Measurements from ENCODE around the gene PSAPL1. TPM values are rescaled to one million over a fixed set of nuclear protein-coding genes. Genes with fewer than 3 reads are reported as not detected.

Gene PSAPL1
- total RNA-seq, 2 donors from 2014 or later: not detected

DNA sequence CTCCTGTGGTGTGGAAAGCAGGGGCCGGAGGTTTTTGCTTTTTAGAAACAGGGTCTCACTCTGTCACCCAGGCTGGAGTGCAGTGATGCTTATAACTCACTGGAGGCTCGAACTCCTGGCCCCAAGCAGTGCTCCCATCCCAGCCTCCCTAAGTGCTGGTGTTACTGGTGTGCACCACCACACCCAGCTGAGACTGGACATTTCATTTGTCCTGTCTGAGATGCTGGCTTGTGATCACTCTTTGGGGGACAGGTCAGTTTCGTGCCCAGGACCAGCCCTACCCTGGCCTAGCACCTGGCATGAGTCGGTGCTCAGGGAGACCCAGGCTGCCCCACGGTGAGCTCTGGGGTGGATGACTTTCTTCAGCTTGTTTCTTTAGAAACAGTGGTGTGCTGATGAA is 11.3 kb downstream of the PSAPL1 start:
- intact Hi-C loops (cut with DNase I, micrococcal nuclease): no loop called here
- ATAC-seq (no peak), DNase-seq (no peak)

DNA sequence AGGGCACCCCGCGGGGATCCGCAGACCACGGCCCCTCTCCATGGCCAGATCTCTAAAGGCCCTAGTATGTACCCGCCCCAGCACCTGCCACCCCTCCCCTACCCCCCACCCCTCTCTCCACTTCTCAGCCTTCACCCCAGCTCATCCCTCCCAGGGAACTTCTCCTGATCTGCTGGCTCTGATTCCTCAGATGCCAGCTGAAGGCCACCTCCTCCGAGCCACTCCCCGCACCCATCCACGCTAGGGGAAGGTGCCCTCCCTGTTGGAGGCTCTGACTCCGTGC is 11.9 kb downstream of the PSAPL1 start:
- intact Hi-C loops (cut with DNase I, micrococcal nuclease): no loop called here
- no peak for ATAC-seq
- no peak for DNase-seq

DNA sequence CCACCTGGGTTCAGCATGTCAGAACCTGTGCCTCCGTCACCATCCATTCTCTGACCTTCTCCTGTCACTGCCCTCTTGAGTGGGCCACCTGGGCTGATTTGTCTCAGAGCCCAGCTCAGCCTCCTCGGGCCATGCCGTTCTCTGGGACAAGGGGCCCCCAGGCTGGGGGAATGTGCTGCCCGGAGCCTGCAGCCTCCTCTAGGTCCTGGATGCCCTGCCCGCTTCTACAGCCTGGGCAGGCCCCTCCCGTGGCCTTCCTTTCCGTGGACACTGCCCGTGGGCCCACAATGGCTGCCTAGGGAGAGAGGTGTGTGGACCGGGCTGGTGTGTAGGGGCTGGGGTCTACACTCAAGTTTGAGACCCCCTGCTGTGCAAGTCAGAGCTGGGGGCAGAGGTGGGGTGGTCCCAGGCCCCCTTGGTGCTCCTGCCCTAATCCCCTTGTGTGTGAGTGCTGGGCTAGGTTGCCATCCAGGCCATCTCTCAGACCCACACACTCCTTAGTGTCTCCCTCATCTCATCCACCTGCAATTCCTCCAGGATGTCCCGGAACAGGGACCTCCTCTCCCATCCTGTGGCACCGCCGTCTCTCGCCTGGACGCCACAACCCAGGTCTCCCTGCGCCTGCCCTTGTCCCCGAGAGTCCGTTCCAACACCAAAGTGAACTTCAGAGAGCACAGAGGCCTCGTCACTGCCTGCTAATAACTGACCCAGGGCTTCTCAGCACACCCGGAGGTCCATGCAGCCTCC is 12.4 kb downstream of the PSAPL1 start:
- peak in 1 of 2 donors; percentile 15 for DNase-seq
- intact Hi-C loops (cut with DNase I, micrococcal nuclease): no loop called here
- no peak for ATAC-seq

DNA sequence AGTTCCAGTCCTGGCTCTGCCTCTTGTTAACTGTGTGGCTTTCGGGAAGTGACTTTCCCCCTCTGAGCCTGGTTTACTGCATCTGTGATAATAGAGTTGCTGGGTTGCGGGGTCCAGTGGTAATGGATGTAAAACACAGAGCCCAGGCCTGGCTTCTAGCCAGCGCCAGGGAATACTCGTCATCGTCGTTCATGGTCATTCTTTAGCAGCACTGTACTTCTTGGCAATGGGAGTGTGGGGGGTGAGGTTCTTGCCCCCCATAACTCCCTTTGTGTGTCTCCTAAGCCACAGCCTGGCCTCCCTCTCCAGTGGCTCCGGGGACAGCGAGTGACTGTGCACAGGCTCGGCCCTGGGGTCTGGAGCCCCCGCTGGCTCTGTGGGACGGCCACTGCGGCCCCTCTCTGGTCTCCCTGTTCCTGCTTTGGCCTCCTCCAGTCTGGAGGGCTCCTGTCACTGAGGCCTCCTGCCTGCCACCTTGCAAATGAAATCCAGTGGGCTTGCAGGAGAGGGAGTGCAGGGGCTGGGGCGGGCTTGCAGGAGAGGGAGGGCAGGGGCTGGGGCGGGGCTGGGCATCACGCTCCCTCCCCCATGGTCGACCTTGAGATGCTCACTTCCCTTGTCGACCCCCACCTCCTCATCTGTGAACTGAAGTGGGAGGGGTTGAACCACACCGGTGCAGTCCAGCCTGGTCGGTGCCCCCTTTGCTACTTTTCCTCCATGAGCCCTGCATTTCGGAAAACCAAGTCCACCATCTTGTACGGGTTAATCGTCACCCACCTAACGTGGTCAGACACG is 13.2 kb downstream of the PSAPL1 start:
- DNase-seq: peak in 1 of 2 donors; percentile 10
- ATAC-seq: no peak
- intact Hi-C loops (cut with DNase I, micrococcal nuclease): no loop called here

DNA sequence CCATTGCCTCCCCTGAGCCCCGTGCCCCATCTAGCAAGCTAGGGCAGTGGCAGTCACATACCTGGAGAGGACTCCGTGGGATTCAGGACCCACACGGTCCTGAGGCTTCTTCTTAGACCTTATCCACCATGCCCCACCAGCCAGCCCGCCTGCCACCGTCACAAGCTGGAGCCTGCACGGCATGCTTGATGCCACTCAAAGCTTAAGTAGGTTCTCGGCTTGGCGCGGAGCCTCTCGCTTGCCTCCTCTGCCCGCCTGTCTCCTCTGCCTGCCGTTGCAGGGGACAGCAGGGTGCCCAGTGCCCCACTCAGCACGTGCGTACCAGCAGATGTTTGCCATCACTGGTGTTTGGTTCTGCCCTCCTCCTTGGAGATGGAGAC is 14.1 kb downstream of the PSAPL1 start:
- DNase-seq (peak in 1 of 2 donors; percentile 16), ATAC-seq (no peak)
- intact Hi-C loops (cut with DNase I, micrococcal nuclease): no loop called here

DNA sequence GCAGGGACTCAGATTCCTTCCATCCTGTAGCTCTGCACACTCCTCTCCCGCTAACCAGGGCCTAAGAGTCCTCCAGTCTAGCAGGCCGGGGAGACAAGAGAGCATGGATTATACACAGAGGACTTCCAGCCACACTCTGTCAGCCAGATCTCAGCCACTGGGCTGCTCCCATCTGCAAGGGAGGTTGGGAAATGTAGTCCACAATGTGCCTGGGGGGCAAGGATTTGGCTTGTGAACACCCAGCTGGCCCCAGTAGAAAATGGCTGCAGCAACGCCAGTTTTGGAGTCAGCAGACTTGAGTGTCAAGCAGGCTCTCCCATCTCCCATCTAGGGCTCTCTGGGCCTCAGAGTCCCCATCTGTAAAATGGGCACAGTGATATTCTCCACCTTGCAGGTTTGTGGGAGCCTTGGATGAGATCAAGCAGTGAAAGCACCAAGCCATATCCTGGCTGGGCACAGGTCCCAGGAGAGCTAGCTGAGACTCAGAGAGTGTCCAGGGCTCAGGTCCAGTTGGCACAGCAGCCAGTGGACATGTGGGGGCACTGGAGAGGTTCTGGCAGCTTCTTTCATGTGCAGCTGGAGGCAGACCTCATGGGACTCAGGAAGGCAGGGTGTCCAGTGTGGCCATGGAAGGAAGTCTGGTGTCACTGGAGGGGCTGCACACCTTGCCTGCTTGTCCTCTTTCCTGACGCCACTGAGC is 14.6 kb downstream of the PSAPL1 start:
- intact Hi-C loops (cut with DNase I, micrococcal nuclease): no loop called here
- ATAC-seq (no peak), DNase-seq (peak in 1 of 2 donors; percentile 2)

DNA sequence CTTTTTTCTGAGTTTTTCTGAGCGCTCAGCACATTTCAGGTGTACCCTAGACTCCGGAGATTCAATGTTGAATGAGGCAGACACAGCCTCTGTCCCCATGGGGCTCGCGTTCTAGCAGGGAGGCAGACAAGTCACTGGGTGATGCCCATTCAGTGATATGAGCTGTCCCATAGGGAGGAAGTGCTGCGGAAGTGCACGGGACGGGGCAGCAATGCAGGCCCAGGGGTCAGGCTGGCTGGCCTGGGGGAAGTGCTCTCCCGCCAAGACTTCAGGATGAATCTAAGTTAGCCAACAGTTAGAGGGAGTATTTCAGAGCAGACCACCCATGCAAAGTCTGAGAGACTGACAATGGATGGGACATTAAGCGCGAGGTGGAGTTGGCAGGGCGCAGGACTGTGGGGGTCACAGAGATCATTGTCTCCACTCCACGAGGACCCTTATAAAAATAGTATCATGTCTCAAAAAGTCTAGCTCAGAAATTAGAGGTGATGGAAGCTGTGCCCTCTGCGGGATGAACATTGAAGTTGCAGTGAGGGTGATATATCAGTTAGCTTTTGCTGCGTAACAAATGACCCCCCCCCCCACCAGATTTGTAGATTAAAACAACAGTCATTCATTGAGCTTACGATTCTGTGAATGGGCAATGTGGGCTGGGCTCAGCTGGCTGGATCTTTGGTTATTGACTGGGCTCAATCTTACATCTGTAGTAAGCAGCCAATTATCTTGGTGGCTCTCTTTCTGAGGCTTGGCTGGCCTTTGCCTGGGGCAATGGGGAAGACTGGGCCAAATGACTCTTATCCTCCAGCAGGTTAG is 16.4 kb downstream of the PSAPL1 start:
- DNase-seq: peak in 1 of 2 donors; percentile 1
- ATAC-seq: no peak
- intact Hi-C loops (cut with DNase I, micrococcal nuclease): no loop called here

DNA sequence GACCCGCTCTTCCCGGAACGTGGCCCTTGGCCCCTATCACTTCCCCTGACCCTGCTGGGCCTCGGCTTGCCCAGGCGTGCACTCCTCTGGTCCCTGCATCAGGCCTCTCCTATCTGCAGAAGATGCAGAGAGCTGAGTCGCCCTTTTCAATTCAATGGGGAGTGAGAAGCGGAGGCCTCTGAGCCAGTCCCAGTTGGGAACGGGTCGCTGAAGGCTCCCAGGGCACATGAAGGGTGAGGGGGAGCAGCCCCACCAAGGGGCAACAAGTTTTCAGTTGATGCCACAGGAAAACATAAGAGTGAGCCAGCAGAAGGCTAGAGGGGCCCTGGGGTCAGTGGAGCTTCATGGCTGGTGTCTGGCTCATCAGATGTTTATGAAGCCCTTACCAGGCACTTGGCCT is 17.1 kb downstream of the PSAPL1 start:
- no peak for ATAC-seq
- DNase-seq: peak in 1 of 2 donors; percentile 5
- intact Hi-C loops (cut with DNase I, micrococcal nuclease): no loop called here

DNA sequence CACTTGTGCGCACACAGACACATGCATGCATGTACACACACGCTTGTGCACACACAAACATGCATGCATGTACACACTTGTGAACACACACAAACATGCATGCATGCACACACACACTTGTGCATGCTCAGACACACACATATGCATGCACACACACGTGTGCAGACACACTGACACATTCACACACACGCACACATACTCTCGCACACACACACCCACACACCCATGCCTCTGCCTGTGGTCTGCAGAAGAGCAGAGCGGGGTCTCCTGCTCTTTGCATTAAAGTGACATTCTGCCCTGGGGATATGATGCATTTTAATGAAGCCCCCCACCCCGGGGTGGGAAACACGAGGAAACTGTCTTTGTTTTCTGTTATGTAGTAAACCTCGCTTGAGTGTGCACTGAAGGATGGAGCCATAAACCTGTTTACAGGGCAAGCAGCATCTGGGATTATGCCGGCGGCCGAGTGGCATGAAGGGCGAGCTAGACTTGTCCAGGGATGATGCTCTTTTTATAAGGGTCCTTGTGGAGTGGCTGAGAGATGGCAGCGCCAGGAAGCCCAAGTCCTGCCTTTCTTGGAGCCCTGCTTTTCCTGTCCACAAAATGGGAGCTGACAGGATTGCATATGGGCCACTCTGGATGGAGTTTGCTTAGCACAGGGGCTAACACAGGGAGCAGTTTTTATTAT is 17.8 kb downstream of the PSAPL1 start:
- ATAC-seq: no peak

DNA sequence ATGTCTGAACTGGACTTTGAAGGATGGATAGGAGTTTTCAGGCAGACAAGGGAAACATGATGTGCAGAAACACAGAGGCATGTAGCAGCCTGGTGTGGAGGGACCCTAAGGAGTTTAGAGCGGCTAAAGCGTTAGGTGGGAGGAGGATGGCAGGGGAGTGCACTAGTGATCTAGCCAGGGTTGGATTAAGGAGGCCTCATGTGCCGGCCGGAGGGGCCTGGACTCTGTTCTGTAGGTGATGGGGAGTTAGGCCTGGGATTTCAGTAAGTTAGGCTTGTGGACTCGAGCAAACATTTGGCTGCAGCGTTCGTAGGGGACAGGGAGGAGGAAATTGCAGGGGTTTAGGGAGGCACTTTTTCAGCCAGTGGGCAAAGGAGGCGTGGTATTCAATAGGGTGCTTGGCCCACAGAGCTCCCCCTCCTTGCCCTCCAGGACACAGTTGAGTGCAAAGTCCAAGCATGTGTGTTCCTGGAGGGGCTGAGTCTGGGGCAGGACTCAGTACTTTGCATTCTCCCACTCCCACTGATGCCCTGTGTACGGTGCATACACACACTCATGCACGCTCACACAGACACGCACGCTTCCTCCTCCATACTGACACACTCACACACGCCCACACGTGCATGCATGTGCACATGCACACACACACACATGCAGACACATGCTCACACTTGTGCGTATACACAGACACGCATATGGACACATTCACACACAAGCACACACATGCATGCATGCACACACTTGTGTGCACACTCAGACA is 18.6 kb downstream of the PSAPL1 start:
- ATAC-seq (no peak), DNase-seq (peak in 1 of 2 donors; percentile 15)
- intact Hi-C loops (cut with DNase I, micrococcal nuclease): no loop called here

More for the DNA sequence above, 17.8 kb downstream of the PSAPL1 start:
- intact Hi-C loops (cut with DNase I, micrococcal nuclease): no loop called here
- peak in 1 of 2 donors; percentile 2 for DNase-seq

DNA sequence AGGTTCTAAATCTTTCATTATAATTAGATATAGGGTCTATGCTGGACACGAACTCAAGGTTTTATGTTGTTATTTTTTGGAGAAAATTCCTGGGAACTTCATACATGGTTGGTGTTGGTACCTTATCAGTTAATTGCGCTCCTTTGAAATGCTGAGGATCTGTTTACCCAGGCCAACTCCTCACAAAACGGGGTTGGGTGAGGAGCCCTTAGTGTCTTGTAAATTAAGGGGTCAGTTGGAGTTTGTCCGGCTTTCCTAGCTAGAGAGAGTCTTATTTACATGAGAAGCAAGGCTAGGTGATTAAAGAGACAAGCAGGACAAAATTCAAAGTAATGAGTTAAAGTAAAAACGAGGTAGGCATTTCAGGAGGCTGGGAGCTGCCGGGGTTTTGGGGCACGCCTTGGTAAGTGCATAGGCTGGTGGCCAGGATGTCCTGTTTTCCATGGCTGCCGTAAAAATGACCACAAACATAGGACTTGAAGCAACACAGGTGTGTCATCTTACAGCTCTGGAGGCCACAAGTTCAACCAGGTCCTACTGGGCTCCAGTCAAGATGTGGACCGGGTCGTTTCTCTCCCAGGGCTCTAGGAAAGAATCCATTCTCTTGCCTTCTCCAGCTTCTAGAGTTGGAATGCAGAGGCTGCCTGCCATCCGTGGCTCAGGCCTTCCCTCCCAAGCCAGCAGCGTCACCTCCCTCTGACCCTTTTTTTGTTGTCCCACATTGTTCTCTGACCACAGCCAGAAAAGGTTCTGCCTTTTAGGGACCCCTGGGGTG is 19.8 kb downstream of the PSAPL1 start:
- intact Hi-C loops (cut with DNase I, micrococcal nuclease): no loop called here
- no peak for ATAC-seq

DNA sequence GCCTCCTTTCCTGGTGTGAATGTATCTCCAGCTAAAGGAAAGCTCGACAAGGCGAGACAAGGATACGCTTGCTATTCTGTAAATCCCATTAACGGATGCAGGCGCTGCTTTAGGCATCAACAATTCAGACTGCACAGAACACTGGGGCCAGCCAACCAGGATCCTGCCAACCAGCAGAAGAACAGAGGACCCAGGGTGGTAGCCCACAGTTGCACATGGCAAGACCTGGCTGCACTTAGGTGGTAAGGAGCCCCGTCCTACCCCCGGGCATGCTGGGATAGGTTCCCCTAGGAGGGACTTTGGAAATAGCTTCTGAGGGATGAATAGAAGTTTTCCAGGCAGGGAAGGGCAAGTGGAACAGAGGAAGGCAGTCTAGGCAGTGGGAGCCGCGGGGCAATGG is 20.7 kb downstream of the PSAPL1 start:
- no peak for ATAC-seq
- intact Hi-C loops (cut with DNase I, micrococcal nuclease): no loop called here
- no peak for DNase-seq

More for the DNA sequence above, 19.8 kb downstream of the PSAPL1 start:
- DNase-seq: peak in 1 of 2 donors; percentile 3

DNA sequence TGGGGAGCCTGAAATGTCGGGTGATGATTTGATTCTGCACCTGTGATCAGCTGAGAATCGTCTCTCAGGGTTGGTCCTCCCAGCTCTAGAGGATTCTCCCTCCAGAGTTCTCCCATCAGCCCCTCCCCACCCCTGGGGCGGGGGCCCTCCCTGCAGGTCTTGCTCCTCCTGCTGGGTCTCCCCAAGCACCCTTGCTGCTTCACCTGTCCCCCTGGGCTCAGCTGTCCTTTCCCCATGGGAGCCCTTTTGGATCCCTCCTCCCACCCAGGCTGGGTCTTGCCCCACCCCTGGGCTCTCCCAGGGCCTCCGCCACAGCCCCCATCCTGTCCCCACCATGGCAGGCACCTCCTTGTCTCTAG is 22.2 kb downstream of the PSAPL1 start:
- peak in 1 of 2 donors; percentile 10 for DNase-seq

DNA sequence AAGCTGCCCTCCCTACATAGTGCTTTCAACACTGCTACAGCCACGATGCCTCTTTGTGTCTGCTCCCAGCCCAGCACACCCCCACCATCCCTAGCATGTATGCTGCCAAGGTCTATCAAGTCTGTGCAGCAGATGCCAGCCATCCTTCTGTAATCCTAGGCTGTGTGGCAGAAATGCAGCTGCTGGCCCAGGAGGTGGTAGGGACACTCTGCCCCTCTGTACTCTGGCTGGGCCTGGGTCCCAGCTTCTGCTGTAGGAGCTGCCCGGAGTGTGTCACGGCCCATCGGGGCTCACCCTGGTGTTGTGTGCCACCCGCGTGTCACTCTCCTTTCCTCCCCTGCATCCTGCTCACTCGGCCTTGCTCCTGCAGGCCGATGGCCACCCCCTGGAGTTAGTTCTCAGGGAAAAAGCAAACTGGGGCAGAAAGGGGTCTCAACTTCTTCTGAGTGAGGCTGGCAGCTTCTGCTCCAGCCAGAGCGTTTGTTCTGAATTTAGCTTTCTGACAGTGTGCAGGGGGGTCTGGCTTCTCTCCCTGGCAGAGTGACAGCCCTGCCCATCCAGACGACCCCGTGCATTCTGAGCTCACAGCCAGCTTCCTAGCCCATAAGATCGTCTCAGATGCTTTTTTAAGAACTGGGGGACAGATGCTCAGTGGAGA is 22.7 kb downstream of the PSAPL1 start:
- no peak for ATAC-seq

More for the DNA sequence above, 22.2 kb downstream of the PSAPL1 start:
- intact Hi-C loops (cut with DNase I, micrococcal nuclease): no loop called here
- ATAC-seq: no peak

DNA sequence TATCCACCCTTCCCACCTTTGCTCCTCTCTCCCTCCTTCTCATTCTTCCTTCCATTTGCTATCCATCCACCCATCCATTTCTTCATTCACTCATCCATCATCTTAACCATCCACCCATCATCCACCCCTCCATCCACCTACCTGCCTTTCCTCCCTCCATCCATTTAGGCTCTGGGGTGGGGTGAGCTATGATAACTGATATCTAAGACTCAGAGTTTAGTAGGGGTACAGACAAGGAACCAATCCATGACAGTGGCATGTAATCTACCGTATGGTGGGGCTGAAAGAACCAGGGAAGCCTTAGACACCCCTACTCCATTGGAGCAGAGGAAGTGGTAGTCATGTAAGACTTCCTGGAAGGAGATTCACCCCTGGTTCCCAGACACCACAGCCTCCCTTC is 23.2 kb downstream of the PSAPL1 start:
- DNase-seq (peak in 1 of 2 donors; percentile 1), ATAC-seq (no peak)
- intact Hi-C loops (cut with DNase I, micrococcal nuclease): no loop called here

More for the DNA sequence above, 22.7 kb downstream of the PSAPL1 start:
- DNase-seq: peak in 1 of 2 donors; percentile 7
- intact Hi-C loops (cut with DNase I, micrococcal nuclease): no loop called here

DNA sequence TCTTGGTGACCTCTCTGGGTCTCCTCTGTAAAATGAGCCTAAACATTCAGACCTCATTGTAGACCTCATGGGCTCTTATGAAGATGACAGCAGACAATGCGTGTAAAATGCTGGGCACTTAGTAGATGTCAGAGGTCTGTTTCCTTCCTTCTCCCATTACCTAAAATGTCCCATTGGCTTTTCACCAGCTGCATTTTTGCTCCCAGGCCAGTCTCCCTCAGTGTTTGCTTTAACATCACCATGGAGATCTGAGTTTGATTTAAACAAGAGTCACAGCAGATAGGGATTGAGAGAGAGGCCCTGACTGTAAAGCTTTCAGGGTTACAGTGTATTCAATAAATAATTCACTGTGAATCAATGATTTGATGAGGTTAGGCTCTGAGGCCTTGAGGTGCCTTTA is 24.3 kb downstream of the PSAPL1 start:
- ATAC-seq: no peak
- peak in 1 of 2 donors; percentile 18 for DNase-seq
- intact Hi-C loops (cut with DNase I, micrococcal nuclease): no loop called here

DNA sequence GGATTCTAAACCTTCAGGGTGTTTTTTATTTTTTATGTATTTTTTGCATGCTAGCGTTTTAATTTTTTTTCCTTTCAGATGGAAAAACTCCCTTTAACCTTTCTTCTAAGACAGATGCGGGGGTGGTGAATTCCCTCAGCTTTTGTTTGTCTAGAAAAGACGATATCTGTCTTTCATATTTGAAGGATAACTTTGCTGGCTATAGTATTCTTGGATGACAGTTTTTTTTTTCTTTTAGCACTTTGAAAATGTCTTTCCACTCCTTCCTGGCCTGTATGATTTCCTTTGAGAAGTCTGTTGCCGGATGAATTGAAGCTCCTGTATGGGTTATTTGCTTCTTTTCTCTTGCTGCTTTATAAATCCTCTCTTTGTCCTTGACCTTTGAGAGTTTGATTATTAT is 26.6 kb downstream of the PSAPL1 start:
- intact Hi-C loops (cut with DNase I, micrococcal nuclease): no loop called here
- DNase-seq: no peak
- ATAC-seq: no peak

Measured in left colon (tissue), 2 donors.